Upper lobe of right lung (tissue), 1 donor: ENCODE data around the gene P3R3URF. TPM values are rescaled to one million over a fixed set of nuclear protein-coding genes. Genes with fewer than 3 reads are reported as not detected.

Experiments used
- ATAC-seq: fragments of 200-7000 bp; cut with Tn5 transposase; one replicate; pipeline ENCODE4 v1.9.1; 2020; ENCODE audit warnings: mild to moderate bottlenecking, moderate library complexity
- DNase-seq: peaks from one replicate; pipeline ENCODE4 v3.0.0-alpha.2; 2020
- H3K27ac ChIP-seq: fragments of 200-600 bp; one replicate; pipeline ENCODE4 v1.8.0; 2022
- H3K27me3 ChIP-seq: fragments of 200-600 bp; one replicate; pipeline ENCODE4 v1.8.0; 2022; ENCODE audit warnings: mild to moderate bottlenecking
- H3K36me3 ChIP-seq: fragments of 200-600 bp; one replicate; pipeline ENCODE4 v1.8.0; 2022
- H3K4me1 ChIP-seq: fragments of 200-600 bp; one replicate; pipeline ENCODE4 v1.8.0; 2022
- H3K4me3 ChIP-seq: fragments of 200-600 bp; one replicate; pipeline ENCODE4 v1.8.0; 2022; ENCODE audit warnings: mild to moderate bottlenecking
- H3K9me3 ChIP-seq: fragments of 200-600 bp; one replicate; pipeline ENCODE4 v1.8.0; 2022
- CTCF ChIP-seq: fragments of 200-600 bp; IDR thresholded peaks from one replicate; pipeline ENCODE4 v1.8.0; 2022; ENCODE audit warnings: antibody characterized with exemption
- intact Hi-C: fragments of 100-400 bp; cut with DNase I; formaldehyde crosslinking; loops from one replicate; pipeline ENCODE4 v1.11.0; 2022
- total RNA-seq: library from RNA; stranded (reverse); fragmentation: NEBNext Ultra II Directional; extraction: Animal tissue kit (Norgen Biotek cat#: 25700); gene quantifications from one replicate; pipeline ENCODE4 v1.2.1, GENCODE V29; 2021
- donor health status: DM: no; HTN: yes; CAD: no; lungs with severe emphysema.

P3R3URF gene
- total RNA-seq, 1 donor from 2014 or later: not detected

DNA sequence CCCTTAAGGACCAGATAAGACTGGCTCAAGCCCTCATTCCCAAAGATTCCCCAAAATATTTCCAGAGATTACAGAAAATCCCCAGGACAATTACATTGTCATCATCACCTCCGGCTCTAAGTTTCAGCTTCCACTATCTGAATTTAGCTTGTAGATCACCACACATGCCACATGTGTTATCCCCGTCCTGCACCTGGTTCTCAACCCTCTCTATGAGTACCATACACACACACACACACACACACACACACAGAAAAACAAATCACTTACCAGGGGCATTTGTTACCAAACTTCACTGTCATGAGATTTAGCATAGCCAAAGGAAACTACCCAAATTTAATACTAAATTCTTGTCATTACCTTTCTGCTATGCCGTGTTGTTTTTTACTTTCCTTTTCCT lies 16.8 kb downstream of the P3R3URF start:
- H3K36me3 ChIP-seq: no peaks in the 10 kb centered on the region
- no peaks in the 10 kb centered on the region for H3K27me3 ChIP-seq
- H3K4me1 ChIP-seq: no peaks in the 10 kb centered on the region
- H3K4me3 ChIP-seq: no peak overlapping the region
- no peaks in the 10 kb centered on the region for H3K9me3 ChIP-seq
- ATAC-seq (no peak), DNase-seq (no peak)
- no peak for TF ChIP-seq CTCF
- intact Hi-C loops: no loop called here
- H3K27ac ChIP-seq: no peak overlapping the region

DNA sequence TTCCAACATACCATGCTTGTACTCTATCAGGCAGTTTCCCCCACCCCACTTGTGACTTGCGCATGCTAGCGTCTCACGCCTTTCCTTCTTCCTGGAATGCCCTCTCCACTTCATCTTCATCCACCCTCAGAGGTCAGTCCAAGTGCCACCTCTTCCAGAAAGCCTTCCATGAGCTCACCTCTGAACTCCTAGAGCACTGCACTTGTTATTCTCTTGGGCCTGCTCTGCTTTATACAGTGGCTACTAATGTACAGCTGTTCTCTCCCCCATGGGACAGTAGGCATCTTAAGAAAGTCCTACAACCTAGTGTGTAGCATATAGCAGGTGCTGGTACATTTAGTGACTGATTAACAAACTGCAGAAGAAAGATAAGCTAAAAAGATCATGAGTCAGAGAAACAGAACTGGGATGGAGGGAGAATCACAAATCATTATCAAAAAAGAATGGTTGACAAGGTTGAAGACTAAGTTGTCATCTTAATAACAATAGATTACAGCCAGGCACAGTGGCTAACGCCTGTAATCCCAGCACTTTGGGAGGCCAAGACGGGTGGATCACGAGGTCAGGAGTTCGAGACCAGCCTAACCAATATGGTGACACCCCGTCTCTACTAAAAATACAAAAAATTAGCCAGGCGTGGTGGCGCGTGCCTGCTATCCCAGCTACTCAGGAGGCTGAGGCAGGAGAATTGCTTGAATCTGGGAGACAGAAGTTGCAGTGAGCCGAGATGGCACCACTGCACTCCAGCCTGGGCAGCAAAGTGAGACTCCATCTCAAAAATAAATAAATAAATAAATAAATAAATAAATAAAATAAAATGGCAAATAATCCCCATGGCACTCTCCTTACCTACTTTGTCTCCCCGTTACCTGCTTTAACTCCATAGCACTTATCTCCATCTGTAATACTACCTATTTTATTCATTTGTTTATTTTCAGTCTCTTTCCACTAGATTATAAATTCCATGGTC lies 17.7 kb downstream of the P3R3URF start:
- H3K36me3 ChIP-seq: no peaks in the 10 kb centered on the region
- ATAC-seq: peak; percentile 21
- no peak overlapping the region for H3K4me3 ChIP-seq
- TF ChIP-seq CTCF: no peak
- H3K27ac ChIP-seq: no peak overlapping the region
- intact Hi-C loops: no loop called here
- H3K9me3 ChIP-seq: no peaks in the 10 kb centered on the region
- no peaks in the 10 kb centered on the region for H3K27me3 ChIP-seq
- no peak for DNase-seq
- no peaks in the 10 kb centered on the region for H3K4me1 ChIP-seq

DNA sequence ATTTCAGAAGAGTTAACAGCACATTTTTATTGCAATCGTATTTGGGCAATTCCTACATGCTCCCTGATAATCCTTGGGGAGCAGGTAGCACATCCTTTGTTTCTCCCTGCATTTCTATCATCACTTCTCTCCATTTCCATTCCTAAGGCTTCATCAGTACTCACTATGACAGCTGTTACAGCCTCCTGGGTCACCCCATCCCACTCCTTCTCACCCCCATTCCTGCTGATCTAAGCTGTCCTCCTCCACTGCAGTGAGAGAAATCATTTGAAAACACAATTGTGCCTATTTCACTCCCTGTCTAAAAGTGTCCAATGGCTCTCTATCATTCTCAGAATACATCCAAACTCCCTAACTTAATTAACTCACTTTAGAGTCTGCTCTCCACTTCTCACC lies 18.4 kb downstream of the P3R3URF start:
- no peak overlapping the region for H3K27ac ChIP-seq
- H3K4me3 ChIP-seq: no peak overlapping the region
- DNase-seq: no peak
- no peaks in the 10 kb centered on the region for H3K9me3 ChIP-seq
- no peaks in the 10 kb centered on the region for H3K4me1 ChIP-seq
- intact Hi-C loops: no loop called here
- ATAC-seq: no peak
- TF ChIP-seq CTCF: no peak
- H3K36me3 ChIP-seq: no peaks in the 10 kb centered on the region
- H3K27me3 ChIP-seq: no peaks in the 10 kb centered on the region

DNA sequence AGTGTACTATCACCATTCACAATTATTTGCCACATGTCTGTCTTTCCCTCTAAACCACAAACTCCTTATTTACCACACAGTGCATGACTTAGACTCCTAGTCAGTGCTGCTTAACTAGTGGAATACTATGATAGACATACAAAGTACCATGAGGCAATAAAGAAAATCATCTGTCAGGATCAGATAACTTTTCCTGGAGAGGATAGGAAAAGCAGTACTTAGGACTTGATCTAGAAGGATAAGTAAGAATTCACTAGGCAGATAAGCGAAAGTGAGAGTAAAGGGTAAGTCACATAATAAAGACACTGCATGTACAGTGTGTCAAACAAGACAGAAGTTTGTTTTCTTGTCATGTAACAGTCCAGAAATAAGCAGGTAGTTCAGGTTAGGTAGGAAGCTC lies 22.6 kb downstream of the P3R3URF start:
- ATAC-seq (no peak), DNase-seq (no peak)
- H3K27ac ChIP-seq: no peak overlapping the region
- intact Hi-C loops: no loop called here
- no peak overlapping the region for H3K4me3 ChIP-seq
- no peaks in the 10 kb centered on the region for H3K4me1 ChIP-seq
- no peaks in the 10 kb centered on the region for H3K9me3 ChIP-seq
- TF ChIP-seq CTCF: no peak
- H3K27me3 ChIP-seq: no peaks in the 10 kb centered on the region
- H3K36me3 ChIP-seq: no peaks in the 10 kb centered on the region

DNA sequence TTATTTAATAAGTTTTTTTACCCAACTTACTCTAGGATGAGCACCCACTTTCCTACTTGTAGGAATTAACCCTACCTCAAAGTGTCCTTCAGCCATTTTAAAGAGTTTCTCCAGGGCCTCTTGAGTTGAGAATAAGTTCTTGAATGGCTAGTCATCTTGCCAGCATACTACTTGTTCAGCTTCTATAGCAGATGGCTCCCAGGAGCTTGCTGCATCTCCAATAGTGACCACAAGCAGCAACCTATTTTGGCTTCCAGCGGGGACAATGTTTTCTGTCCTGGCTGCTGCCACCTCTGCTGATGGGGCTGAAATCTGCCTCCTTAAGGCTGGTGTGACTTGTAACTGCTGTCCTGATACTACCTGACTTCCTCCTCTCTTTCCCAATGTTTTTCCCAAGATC lies 23.1 kb downstream of the P3R3URF start:
- no peak for DNase-seq
- no peak overlapping the region for H3K27ac ChIP-seq
- TF ChIP-seq CTCF: no peak
- H3K27me3 ChIP-seq: no peaks in the 10 kb centered on the region
- ATAC-seq: no peak
- no peak overlapping the region for H3K4me3 ChIP-seq
- no peaks in the 10 kb centered on the region for H3K4me1 ChIP-seq
- no peaks in the 10 kb centered on the region for H3K9me3 ChIP-seq
- no peaks in the 10 kb centered on the region for H3K36me3 ChIP-seq
- intact Hi-C loops: no loop called here
